Measurements from ENCODE around the gene ATG7. TPM values are rescaled to one million over a fixed set of nuclear protein-coding genes. Genes with fewer than 3 reads are reported as not detected.
A peak's percentile ranks its signal among the peaks of the same experiment; 100 is the strongest.

The ATG7 gene
- 16.6 TPM for polyA plus RNA-seq
- long read RNA-seq, donor 1, full-length matches to known transcripts, result 2 of 2 reads
- long read RNA-seq, donor 1, partial matches to known transcripts, result 0 of 2 reads
- long read RNA-seq, donor 1, other reads (novel, unspliced or antisense), result 0 of 2 reads
- long read RNA-seq, donor 2, full-length matches to known transcripts, result 4 of 4 reads
- long read RNA-seq, donor 2, partial matches to known transcripts, result 0 of 4 reads
- long read RNA-seq, donor 2, other reads (novel, unspliced or antisense), result 0 of 4 reads
- long read RNA-seq, donor 3, result 0 reads
- long read RNA-seq, donor 4, result 0 reads
- long read RNA-seq, donor 5, full-length matches to known transcripts, result 1 of 1 reads
- long read RNA-seq, donor 5, partial matches to known transcripts, result 0 of 1 reads
- long read RNA-seq, donor 5, other reads (novel, unspliced or antisense), result 0 of 1 reads
- long read RNA-seq, donor 6, full-length matches to known transcripts, result 2 of 2 reads
- long read RNA-seq, donor 6, partial matches to known transcripts, result 0 of 2 reads
- long read RNA-seq, donor 6, other reads (novel, unspliced or antisense), result 0 of 2 reads
- long read RNA-seq, donor 7, result 0 reads
- long read RNA-seq, donor 8, full-length matches to known transcripts, result 5 of 5 reads
- long read RNA-seq, donor 8, partial matches to known transcripts, result 0 of 5 reads
- long read RNA-seq, donor 8, other reads (novel, unspliced or antisense), result 0 of 5 reads
- long read RNA-seq, donor 9, full-length matches to known transcripts, result 1 of 1 reads
- long read RNA-seq, donor 9, partial matches to known transcripts, result 0 of 1 reads
- long read RNA-seq, donor 9, other reads (novel, unspliced or antisense), result 0 of 1 reads
- long read RNA-seq, donor 10, full-length matches to known transcripts, result 1 of 1 reads
- long read RNA-seq, donor 10, partial matches to known transcripts, result 0 of 1 reads
- long read RNA-seq, donor 10, other reads (novel, unspliced or antisense), result 0 of 1 reads
- long read RNA-seq, donor 11, result 0 reads

- whole genome bisulfite sequencing (ENCODE audit: insufficient coverage, low lambda C conversion rate), result no CpG with 5 or more reads among the region's 51 CpGs
Measured at GRCh38 chr3:11271986-11272904, at the start of gene ATG7. TSS of gene ATG7 (plus strand) at chr3:11272397. CDS start at chr3:11298696, 26,299 bp downstream.

GRCh38 chr3:11224010-11224409 is 48.2 kb upstream of the ATG7 start:
- DNase-seq, result no peak
- Histone ChIP-seq H3K4me1 (ENCODE audit: control insufficient read depth, insufficient read depth, low read length) (no peaks in the 10 kb centered on the region), H3K27ac (ENCODE audit: low read length) (no peak overlapping the region), H3K4me3 (ENCODE audit: low read length) (no peak overlapping the region), H3K9me3 (ENCODE audit: control insufficient read depth, low read depth, low read length) (no peaks in the 10 kb centered on the region), H3K27me3 (ENCODE audit: control insufficient read depth, insufficient read depth, low read length) (no peaks in the 10 kb centered on the region), H3K36me3 (ENCODE audit: control insufficient read depth, insufficient read depth, low read length) (no peaks in the 10 kb centered on the region)
- WGBS (ENCODE audit: insufficient coverage, low lambda C conversion rate), result no CpG with 5 or more reads among the region's 3 CpGs

More at GRCh38 chr3:11271986-11272904, at the start of gene ATG7:
- no peaks in the 10 kb centered on the region for H3K27me3 ChIP-seq (ENCODE audit: control insufficient read depth, insufficient read depth, low read length)
- DNase-seq, result peak; percentile 97 to 98
- peaks cover 5% of the 10 kb centered on the region for H3K4me1 ChIP-seq (ENCODE audit: control insufficient read depth, insufficient read depth, low read length)
- peak within 1 kb of the TSS; percentile 96 for H3K4me3 ChIP-seq (ENCODE audit: low read length)
- no peaks in the 10 kb centered on the region for H3K9me3 ChIP-seq (ENCODE audit: control insufficient read depth, low read depth, low read length)
- peaks cover 5% of the 10 kb centered on the region for H3K36me3 ChIP-seq (ENCODE audit: control insufficient read depth, insufficient read depth, low read length)
- H3K27ac ChIP-seq (ENCODE audit: low read length), result peak within 1 kb of the TSS; percentile 43

GRCh38 chr3:11224870-11225229 is 47.3 kb upstream of the ATG7 start:
- Histone ChIP-seq H3K4me1 (ENCODE audit: control insufficient read depth, insufficient read depth, low read length) (no peaks in the 10 kb centered on the region), H3K4me3 (ENCODE audit: low read length) (no peak overlapping the region), H3K9me3 (ENCODE audit: control insufficient read depth, low read depth, low read length) (no peaks in the 10 kb centered on the region), H3K36me3 (ENCODE audit: control insufficient read depth, insufficient read depth, low read length) (no peaks in the 10 kb centered on the region), H3K27ac (ENCODE audit: low read length) (no peak overlapping the region), H3K27me3 (ENCODE audit: control insufficient read depth, insufficient read depth, low read length) (no peaks in the 10 kb centered on the region)
- WGBS (ENCODE audit: insufficient coverage, low lambda C conversion rate), result no CpG with 5 or more reads among the region's 3 CpGs
- DNase-seq, result no peak

GRCh38 chr3:11226042-11226370 is 46.2 kb upstream of the ATG7 start:
- no peaks in the 10 kb centered on the region for H3K9me3 ChIP-seq (ENCODE audit: control insufficient read depth, low read depth, low read length)
- 80% methylated on average over 3 of the region's 6 CpGs for WGBS (ENCODE audit: insufficient coverage, low lambda C conversion rate)
- no peaks in the 10 kb centered on the region for H3K36me3 ChIP-seq (ENCODE audit: control insufficient read depth, insufficient read depth, low read length)
- no peaks in the 10 kb centered on the region for H3K27me3 ChIP-seq (ENCODE audit: control insufficient read depth, insufficient read depth, low read length)
- H3K4me3 ChIP-seq (ENCODE audit: low read length), result no peak overlapping the region
- DNase-seq, result no peak
- no peaks in the 10 kb centered on the region for H3K4me1 ChIP-seq (ENCODE audit: control insufficient read depth, insufficient read depth, low read length)
- H3K27ac ChIP-seq (ENCODE audit: low read length), result peak overlapping the region; percentile 42

GRCh38 chr3:11228041-11228440 is 44.2 kb upstream of the ATG7 start:
- H3K36me3 ChIP-seq (ENCODE audit: control insufficient read depth, insufficient read depth, low read length), result no peaks in the 10 kb centered on the region

GRCh38 chr3:11230125-11230524 is 42.1 kb upstream of the ATG7 start:
- WGBS (ENCODE audit: insufficient coverage, low lambda C conversion rate), result no CpG with 5 or more reads among the region's 4 CpGs
- no peak for DNase-seq
- no peak overlapping the region for H3K27ac ChIP-seq (ENCODE audit: low read length)

More at GRCh38 chr3:11228041-11228440, 44.2 kb upstream of the ATG7 start:
- Histone ChIP-seq H3K27ac (ENCODE audit: low read length) (no peak overlapping the region), H3K27me3 (ENCODE audit: control insufficient read depth, insufficient read depth, low read length) (no peaks in the 10 kb centered on the region), H3K4me1 (ENCODE audit: control insufficient read depth, insufficient read depth, low read length) (no peaks in the 10 kb centered on the region), H3K9me3 (ENCODE audit: control insufficient read depth, low read depth, low read length) (no peaks in the 10 kb centered on the region), H3K4me3 (ENCODE audit: low read length) (no peak overlapping the region)
- WGBS (ENCODE audit: insufficient coverage, low lambda C conversion rate), result no CpG with 5 or more reads among the region's 4 CpGs
- no peak for DNase-seq

GRCh38 chr3:11230832-11231231 is 41.4 kb upstream of the ATG7 start:
- no peak for DNase-seq
- H3K9me3 ChIP-seq (ENCODE audit: control insufficient read depth, low read depth, low read length), result no peaks in the 10 kb centered on the region
- no peaks in the 10 kb centered on the region for H3K36me3 ChIP-seq (ENCODE audit: control insufficient read depth, insufficient read depth, low read length)
- H3K4me3 ChIP-seq (ENCODE audit: low read length), result no peak overlapping the region
- peaks cover 2% of the 10 kb centered on the region for H3K27me3 ChIP-seq (ENCODE audit: control insufficient read depth, insufficient read depth, low read length)
- WGBS (ENCODE audit: insufficient coverage, low lambda C conversion rate), result no CpG with 5 or more reads among the region's 3 CpGs
- H3K4me1 ChIP-seq (ENCODE audit: control insufficient read depth, insufficient read depth, low read length), result no peaks in the 10 kb centered on the region
- H3K27ac ChIP-seq (ENCODE audit: low read length), result no peak overlapping the region

More at GRCh38 chr3:11230125-11230524, 42.1 kb upstream of the ATG7 start:
- Histone ChIP-seq H3K27me3 (ENCODE audit: control insufficient read depth, insufficient read depth, low read length) (peaks cover 2% of the 10 kb centered on the region), H3K9me3 (ENCODE audit: control insufficient read depth, low read depth, low read length) (no peaks in the 10 kb centered on the region), H3K4me1 (ENCODE audit: control insufficient read depth, insufficient read depth, low read length) (no peaks in the 10 kb centered on the region), H3K4me3 (ENCODE audit: low read length) (no peak overlapping the region), H3K36me3 (ENCODE audit: control insufficient read depth, insufficient read depth, low read length) (no peaks in the 10 kb centered on the region)

GRCh38 chr3:11235385-11235784 is 36.8 kb upstream of the ATG7 start:
- H3K4me3 ChIP-seq (ENCODE audit: low read length), result no peak overlapping the region
- no peak for DNase-seq
- H3K4me1 ChIP-seq (ENCODE audit: control insufficient read depth, insufficient read depth, low read length), result no peaks in the 10 kb centered on the region
- peaks cover 2% of the 10 kb centered on the region for H3K27me3 ChIP-seq (ENCODE audit: control insufficient read depth, insufficient read depth, low read length)
- no peak overlapping the region for H3K27ac ChIP-seq (ENCODE audit: low read length)
- no CpG with 5 or more reads among the region's 8 CpGs for WGBS (ENCODE audit: insufficient coverage, low lambda C conversion rate)
- no peaks in the 10 kb centered on the region for H3K9me3 ChIP-seq (ENCODE audit: control insufficient read depth, low read depth, low read length)
- H3K36me3 ChIP-seq (ENCODE audit: control insufficient read depth, insufficient read depth, low read length), result no peaks in the 10 kb centered on the region

- Histone ChIP-seq H3K27me3 (ENCODE audit: control insufficient read depth, insufficient read depth, low read length) (peaks cover 2% of the 10 kb centered on the region), H3K36me3 (ENCODE audit: control insufficient read depth, insufficient read depth, low read length) (no peaks in the 10 kb centered on the region), H3K4me1 (ENCODE audit: control insufficient read depth, insufficient read depth, low read length) (no peaks in the 10 kb centered on the region), H3K27ac (ENCODE audit: low read length) (no peak overlapping the region), H3K4me3 (ENCODE audit: low read length) (no peak overlapping the region), H3K9me3 (ENCODE audit: control insufficient read depth, low read depth, low read length) (no peaks in the 10 kb centered on the region)
- 73% methylated on average over 3 of the region's 8 CpGs for WGBS (ENCODE audit: insufficient coverage, low lambda C conversion rate)
- DNase-seq, result peak; percentile 41 to 45
Measured at GRCh38 chr3:11236588-11237461, 35.4 kb upstream of the ATG7 start.

Data from large intestine (tissue), 12 donors.